HG03520 (cell line): ENCODE measurements around the gene BTBD7.
"Not testable (repeated sequence)": the region's sequence is repeated elsewhere in the genome, so short reads cannot be mapped to it uniquely, and the experiment has no call there.

Experiments used
- ATAC-seq: cut with Tn5 transposase; IDR thresholded peaks from one replicate; pipeline ENCODE4 v1.9.1; 2021; ENCODE audit warnings: mild to moderate bottlenecking, moderate library complexity; ENCODE audit not compliant: unreplicated experiment

BTBD7 gene, protein sequence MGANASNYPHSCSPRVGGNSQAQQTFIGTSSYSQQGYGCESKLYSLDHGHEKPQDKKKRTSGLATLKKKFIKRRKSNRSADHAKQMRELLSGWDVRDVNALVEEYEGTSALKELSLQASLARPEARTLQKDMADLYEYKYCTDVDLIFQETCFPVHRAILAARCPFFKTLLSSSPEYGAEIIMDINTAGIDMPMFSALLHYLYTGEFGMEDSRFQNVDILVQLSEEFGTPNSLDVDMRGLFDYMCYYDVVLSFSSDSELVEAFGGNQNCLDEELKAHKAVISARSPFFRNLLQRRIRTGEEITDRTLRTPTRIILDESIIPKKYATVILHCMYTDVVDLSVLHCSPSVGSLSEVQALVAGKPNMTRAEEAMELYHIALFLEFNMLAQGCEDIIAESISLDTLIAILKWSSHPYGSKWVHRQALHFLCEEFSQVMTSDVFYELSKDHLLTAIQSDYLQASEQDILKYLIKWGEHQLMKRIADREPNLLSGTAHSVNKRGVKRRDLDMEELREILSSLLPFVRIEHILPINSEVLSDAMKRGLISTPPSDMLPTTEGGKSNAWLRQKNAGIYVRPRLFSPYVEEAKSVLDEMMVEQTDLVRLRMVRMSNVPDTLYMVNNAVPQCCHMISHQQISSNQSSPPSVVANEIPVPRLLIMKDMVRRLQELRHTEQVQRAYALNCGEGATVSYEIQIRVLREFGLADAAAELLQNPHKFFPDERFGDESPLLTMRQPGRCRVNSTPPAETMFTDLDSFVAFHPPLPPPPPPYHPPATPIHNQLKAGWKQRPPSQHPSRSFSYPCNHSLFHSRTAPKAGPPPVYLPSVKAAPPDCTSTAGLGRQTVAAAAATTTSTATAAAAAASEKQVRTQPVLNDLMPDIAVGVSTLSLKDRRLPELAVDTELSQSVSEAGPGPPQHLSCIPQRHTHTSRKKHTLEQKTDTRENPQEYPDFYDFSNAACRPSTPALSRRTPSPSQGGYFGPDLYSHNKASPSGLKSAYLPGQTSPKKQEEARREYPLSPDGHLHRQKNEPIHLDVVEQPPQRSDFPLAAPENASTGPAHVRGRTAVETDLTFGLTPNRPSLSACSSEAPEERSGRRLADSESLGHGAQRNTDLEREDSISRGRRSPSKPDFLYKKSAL

DNA sequence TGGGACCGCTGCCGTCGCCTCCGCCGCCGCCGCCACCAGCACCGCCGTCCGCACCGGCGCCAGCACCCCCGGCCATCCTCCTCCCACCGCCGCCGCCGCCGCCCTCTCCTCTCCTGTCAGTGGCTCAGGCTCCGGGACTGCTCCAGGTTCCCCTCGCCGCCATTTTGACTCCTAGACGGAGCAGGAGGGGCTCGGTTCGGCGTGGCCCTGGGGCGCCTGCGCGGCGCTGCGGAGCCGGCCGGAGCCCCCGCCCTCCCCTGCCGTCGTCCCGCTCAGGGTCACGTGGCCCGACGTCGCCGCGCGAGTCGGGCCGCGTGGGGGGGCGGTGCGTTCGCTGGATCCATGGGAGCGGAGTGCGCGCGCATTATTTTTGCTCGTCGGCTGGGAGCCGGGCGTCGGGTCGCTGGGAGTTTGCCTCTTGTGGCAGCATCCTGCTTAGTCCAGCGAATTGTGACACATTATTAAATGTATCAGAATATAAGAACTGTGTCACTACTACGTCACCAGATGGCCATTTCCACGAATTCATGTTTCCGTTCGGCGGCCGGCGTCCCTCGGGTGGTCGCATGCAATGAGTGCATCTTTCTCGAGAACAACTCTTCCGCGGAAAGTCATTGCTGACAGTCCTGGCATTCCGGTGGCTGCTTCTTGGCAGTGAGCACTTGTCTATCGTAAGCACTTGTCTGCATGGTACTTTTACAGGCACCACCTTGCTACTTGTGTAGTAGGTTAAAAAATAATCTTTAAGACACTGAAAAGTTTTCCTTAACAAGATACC, at the start of gene BTBD7:
Gene BTBD7 (minus strand): TSS at position 184 of the 778 bp plus-strand sequence. CDS start 36,985 bp downstream, outside the sequence.
- peak; percentile 70 for ATAC-seq

DNA sequence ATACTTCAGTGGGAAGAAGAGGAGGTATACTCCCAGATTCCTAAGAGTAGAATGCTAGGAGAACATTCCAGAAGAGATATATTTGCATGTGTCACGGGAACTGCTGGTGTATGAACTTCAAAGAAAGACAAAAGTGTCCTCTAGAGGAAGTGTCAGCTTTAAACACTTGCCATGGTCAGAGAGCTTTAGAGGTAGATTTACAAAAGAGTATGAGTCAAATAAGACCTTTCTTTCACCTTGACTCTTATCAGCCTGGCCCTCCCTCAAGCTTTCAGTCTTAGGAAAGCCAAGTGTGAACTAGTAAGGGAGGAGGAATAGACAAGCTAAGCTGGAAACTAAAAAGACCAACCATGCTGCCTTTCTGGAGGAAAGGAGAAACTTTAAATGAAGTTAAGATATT, 48.8 kb upstream of the BTBD7 start:
- no peak for ATAC-seq

DNA sequence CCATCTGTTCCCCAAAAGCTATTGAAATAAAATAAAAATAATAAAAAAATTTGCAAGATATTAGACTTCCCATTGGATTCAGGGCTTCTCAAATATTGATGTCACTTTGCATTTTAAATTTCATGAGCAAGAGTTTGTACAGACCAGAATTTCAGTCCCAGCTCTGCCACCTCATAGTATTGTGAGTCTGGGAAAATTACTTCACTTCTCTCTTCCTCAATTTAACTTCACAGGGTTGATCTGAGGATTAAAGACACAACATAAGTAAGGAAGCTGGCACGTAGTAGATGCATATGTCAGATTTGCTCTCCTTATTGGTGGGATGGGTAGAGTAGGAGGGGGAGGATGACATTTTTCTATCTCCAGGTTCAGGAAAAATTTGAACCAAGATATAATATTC, 47.0 kb upstream of the BTBD7 start:
- no peak for ATAC-seq

DNA sequence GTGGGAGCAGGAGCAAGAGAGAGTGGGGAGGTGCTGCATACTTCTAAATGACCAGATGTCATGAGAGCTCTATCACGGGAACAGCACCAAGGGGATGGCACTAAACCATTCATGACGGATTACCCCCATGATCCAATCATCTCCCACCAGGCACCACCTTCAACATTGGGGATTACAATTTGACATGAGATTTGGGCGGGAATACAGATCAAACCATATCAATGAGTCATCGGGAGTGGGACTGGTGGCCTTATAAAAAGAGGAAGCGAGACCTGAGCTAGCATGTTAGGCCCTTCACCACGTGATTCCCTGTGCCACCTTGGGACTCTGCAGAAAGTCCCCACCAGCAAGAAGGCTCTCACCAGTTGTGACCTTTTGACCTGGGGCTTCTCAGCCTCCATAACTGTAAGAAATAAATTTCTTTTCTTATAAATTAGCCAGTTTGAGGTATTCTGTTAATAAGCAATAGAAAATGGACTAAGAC, 42.9 kb upstream of the BTBD7 start:
- peak; percentile 92 for ATAC-seq

DNA sequence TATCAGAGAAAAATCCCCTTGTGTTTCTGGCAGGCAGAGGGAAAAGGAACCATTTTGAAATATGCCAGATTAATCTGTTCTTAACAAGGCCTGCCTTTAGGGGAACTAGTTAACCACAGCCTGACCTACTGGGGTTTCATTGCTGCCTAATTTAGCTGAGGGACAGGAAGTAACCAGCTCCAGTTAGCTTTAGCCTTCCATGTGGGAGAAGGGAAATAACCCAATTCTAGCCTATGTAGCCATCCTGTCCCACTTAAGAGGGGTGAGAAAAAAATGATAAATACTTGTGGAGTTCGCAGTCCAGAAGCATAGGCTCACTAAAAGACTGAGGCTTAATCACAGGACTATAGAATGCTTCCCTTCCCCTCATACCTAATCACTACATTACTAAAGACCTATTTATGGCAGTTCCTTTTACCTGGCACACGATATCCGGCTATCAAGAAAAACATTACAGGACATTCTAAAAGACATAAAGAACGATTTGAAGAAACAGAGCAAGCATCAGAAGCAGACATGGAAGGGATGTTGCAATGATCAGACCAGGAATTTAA, 37.0 kb upstream of the BTBD7 start:
- peak; percentile 85 for ATAC-seq

DNA sequence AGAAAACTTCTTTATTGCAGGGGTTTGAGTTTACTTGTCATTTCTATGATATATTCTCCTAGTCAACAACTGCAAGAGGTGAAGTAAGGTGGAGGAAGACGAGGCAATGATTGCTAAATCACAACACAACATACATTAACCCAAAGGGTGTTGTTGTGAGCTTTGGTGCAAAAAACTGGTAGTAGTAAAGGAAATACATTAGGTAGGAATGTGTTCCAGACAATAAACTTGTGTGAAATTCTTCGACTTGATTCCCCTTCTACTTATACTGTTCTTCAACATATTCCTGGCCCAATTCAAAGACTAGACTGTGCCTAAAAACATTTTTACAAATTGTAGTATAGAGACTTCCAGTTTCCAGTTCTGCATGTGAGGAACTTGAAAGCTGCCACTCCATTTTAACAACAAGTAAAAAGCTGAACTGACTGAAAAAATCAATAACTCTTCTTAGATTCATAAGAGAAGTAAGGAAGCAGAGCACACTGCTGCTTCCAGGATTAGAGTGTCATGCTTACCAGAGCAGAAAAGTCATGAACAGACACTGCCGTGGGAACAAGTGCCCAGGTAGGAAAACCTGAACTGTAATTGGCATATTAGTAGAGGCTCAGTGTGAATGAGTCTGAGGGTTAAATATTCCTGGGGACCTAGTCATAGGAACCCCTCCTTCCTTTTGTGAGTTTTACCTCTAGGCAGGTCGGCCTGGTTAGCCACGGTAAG, 36.3 kb upstream of the BTBD7 start:
- no peak for ATAC-seq

DNA sequence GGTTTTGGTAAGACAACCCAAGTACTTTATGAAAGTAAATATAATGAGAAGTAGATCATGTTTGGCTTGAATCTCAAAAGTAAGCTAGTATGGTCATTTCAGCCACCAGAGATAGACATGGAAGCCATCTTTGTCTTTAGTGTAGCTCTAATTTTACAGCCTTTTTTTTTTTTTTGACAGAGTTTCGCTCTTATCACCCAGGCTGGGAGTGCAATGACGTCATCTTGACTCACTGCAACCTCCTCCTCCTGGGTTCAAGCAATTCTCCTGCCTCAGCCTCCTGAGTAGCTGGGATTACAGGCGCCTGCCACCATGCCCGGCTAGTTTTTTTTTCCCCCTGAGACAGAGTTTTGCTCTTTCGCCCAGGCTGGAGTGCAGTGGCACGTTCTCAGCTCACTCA, 22.0 kb upstream of the BTBD7 start:
- ATAC-seq, result not testable (repeated sequence)

DNA sequence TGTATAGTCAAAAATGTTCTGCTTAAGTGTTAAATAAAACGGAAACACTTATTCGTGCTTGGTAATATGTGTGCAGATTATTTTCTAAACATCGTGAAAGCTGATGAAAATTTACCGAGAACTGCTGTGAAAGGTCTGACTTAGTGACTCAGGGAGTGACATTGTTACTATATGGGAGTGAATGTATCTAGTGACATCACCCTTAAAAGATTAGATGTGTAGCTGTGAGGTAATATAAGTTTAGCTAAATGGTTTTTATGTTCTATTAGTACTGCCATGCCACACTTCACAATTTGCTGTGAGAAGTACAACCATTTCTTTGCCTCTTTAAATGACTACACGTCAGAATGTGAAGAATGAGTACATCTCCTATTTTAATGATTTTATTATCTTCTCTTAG, 15.5 kb upstream of the BTBD7 start:
- no peak for ATAC-seq

DNA sequence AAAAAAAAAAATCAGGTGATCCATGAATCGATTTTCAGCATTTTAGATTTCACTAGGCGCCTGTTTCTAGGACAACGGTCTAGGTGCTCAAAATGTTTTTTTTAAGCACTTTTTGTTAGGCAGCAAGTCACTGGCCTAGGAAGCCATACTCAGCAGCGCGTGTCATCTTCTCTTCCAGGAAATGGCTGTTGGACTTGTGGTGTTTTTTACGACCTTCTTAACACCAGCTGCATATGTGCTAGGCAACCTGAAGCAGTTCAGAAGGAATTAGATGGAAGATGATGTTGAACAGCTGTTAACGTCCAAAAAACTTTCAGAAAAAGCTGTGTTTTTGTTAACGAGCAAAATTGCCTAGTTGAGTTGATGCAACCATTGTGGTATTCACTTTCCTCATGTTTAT, 15.0 kb upstream of the BTBD7 start:
- no peak for ATAC-seq

DNA sequence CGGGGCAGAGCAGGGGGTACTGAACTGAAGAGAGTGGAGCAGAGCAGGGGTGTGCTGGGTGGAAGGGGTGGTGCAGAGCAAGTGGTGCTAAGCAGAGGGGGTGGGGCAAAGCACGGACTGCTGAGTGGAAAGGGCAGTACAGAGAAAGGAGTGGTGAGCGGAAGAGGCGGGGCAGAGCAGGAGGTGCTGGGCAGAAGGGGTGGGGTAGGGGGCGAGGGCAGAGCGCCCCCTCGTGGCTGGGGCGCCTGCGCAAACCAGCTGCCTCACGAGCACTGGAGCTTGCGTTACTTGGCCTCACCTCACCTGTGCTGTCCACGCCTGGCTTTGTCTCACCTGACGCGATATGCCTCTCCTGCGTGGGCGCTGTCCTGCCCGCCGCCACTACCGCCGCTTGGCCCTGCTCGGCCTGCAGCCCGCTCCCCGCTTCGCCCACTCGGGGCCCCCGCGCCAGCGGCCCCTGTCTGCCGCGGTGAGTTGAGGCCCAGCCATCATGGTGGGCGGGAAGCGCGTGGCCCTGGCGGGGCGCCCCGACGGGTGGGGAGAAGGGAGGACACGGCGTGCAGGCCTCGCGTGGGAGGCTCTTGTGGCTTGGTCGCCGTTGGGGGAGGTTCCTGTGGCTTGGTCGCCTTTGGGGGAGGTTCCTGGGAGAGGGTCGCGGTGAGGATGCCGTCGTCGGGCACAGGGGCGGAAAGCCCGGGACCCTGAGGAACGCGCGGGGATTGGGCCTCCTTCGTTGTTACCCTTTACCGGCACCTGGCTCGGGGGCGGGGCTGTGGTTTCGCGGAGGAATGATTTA, 14.3 kb upstream of the BTBD7 start, which contains the start of gene COX8C:
Gene COX8C (plus strand): TSS at position 257 of the 796 bp plus-strand sequence. CDS start 87 bp downstream, at position 344.
- no peak for ATAC-seq

DNA sequence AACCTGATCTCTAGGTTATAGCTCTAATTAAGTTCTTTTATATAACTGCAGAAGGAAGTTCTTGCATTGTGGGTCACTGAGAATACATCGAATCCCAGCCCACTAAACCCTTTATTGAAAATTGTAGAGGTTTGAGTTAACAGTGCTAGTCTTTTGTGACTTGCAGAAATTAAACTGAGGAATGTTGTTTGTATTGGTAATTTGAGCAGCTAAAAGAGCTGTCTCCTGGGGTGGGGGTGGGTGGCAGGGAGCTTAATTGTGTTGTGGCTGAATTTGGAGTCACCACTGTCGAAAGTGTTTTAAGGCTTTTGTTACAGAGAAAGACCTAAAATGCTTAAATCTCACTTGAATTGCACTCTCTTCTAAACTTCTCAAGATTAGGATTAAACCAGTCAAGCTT, 11.0 kb upstream of the BTBD7 start:
- no peak for ATAC-seq

DNA sequence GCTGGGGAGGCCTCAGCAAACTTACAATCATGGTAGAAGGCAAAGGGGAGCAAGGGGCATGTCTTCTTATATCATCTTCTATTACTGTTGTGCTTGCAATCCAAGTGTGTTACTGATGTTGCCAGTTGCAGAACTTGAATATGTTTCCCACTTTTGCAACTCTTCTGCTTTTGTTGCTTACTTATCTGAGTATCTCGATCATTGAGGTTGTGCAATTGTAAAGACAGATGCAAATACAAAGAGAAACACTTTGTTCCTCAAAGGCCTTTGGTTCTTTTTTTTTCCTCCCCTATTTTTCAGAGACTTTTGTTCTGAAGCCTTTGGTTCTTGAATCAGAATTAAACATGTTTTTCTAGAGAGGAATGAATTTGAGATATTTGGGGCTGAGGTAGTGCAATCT, 10.4 kb upstream of the BTBD7 start:
- ATAC-seq, result no peak

DNA sequence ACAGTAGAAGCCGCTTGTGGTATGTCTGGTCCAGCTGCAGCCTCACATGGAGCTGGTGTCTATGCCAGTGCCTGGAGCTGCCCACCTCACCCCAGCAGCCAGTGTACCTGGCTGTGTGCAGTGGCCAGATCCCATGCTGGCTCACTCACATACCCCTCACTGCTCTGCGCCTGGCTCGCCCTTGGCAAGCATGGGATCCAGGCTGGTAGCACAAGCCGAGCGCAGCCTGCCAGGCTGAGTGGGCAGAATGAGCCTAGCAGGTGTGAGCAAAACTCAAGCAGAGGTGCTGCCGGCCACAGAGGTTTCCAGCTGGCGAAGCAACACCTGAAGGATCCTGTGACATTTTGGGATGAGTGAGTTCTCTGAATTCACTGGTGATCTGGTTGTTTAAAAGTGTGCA, 5.0 kb upstream of the BTBD7 start:
- no peak for ATAC-seq

DNA sequence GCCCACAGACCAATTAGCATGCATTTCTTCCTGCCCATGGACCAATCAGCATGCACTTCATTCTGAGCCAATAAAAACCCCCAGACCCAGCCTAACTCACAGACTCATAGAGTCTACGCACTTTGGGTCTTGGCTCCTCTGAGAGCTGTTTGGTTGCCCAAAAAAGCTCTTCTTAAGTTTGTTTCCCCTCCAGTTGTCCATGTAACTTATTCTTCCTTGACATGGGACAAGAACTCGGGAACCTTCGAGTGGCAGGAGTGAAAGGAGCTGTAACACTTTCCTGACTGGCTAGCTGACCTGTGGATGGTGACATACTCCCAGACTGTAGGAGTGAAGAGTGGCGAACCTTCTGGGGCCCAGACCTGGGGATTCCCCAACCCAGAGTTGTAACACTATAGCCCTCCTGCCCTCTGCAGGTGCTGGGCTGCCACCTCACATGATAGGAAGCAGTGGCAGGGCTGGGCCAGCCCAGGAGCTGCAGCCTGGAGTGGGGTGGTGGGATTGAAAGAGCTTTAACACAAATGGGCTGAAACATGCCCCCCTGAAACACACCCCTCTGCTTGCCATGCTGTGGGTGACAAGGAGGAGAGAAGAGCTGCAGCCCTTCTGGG, 4.4 kb upstream of the BTBD7 start:
- ATAC-seq, result no peak

DNA sequence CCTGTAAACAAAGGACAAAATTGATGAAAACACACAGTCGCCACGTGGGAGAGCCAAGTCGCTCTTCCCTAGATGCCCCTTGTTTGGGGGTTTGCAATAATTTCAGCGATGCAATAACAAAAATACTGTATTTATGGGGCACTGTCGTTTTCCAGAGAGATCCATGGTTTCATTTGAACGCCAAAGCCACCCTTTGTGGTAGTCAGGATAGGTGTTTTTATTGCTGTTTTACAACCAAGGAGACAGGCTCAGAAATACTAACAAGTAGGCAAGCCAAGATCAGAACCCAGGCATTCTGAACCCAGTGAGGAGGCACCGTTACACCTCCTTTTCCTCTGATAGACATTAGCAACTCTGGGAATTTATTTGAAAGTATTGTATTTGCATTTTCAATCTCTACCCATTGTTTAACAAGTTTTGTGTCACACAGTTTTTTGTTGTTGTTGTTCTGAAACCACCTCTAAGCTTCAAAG, 831 bp upstream of the BTBD7 start:
- ATAC-seq, result no peak

DNA sequence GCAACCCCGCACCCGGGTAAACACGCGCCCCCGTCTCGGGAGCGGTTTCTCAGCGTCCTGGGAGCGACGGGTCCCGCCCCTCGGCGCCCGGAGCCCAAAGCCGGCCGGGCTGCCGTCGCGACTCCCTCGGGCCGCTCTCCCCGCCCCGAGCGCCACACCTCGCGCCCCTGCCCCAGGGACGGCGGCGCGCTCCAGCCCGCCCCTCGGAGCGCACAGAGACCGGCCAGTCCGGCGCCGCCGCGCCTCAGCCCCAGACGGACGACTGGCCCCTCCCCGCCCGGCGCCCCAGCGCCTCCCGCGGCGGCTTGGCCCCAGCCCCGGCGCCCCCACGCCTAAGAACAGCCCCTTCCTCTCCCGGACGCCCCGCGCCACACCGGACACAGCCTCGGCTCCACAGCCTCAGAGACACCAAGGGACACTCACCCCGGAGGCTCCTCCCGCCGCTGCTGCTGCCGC, 411 bp downstream of the BTBD7 start:
- peak; percentile 50 for ATAC-seq

DNA sequence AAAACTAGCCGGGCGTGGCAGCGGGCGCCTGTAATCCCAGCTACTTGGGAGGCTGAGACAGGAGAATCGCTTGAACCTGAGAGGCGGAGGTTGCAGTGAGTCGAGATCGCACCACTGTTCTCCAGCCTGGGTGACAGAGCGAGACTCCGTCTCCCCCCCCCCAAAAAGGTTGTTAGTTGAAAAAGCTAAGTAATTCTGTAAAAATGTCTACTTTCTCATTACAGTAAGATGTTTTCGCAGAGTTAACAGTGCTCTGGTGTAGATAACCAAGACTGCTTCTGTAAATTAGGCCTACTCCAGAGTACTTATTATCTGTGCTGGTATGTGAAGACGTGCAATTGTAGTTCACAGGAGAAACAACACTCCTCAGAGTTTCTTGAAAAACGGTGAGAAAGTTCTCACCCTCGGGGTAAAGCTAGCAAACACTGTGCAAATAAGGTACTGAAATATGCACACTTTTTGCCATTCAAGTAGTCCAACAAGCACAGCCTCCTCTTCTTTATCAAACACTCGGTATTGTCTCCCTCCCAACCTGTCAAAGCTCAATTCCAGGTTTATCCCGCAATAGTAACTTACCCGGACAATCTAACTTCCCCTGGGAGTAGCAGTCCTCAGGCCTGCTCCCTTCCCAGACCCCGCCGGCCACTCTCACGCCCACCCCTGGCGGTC, 974 bp downstream of the BTBD7 start:
- ATAC-seq, result no peak
